GM18517 (cell line): ENCODE measurements around the gene HOXD8.
A peak's percentile ranks its signal among the peaks of the same experiment; 100 is the strongest.

Experiments
- ATAC-seq: cut with Tn5 transposase; IDR thresholded peaks from one replicate; pipeline ENCODE4 v1.9.1; 2021; ENCODE audit warnings: mild to moderate bottlenecking, moderate library complexity; ENCODE audit not compliant: unreplicated experiment

The HOXD8 gene

GRCh38 chr2:176128172-176128981 is 1.1 kb upstream of the HOXD8 start:
- no peak for ATAC-seq

GRCh38 chr2:176129813-176130146 is 275 bp downstream of the HOXD8 start:
- no peak for ATAC-seq

- ATAC-seq: no peak
These were observed 847 bp downstream of the HOXD8 start for GRCh38 chr2:176130147-176130956.

GRCh38 chr2:176130957-176131847 is 1.7 kb downstream of the HOXD8 start:
- ATAC-seq: no peak

- ATAC-seq: no peak
These were observed 2.3 kb downstream of the HOXD8 start for GRCh38 chr2:176131848-176132158.

- ATAC-seq: no peak
These were observed 3.0 kb downstream of the HOXD8 start for GRCh38 chr2:176132205-176133171.

GRCh38 chr2:176133389-176133788 is 3.9 kb downstream of the HOXD8 start:
- ATAC-seq: no peak

GRCh38 chr2:176134035-176134434 is 4.5 kb downstream of the HOXD8 start:
- no peak for ATAC-seq

GRCh38 chr2:176135035-176135440 is 5.5 kb downstream of the HOXD8 start:
- ATAC-seq: no peak

GRCh38 chr2:176136374-176137251 is 7.1 kb downstream of the HOXD8 start:
- ATAC-seq: no peak

GRCh38 chr2:176137252-176137580 is 7.7 kb downstream of the HOXD8 start:
- no peak for ATAC-seq

GRCh38 chr2:176137906-176138305 is 8.4 kb downstream of the HOXD8 start:
- no peak for ATAC-seq

GRCh38 chr2:176138526-176138922 is 9.0 kb downstream of the HOXD8 start:
- no peak for ATAC-seq

GRCh38 chr2:176138923-176139660 is 9.6 kb downstream of the HOXD8 start:
- ATAC-seq: no peak

- ATAC-seq: peak; percentile 14
These were observed 10.4 kb downstream of the HOXD8 start for GRCh38 chr2:176139661-176140512.

GRCh38 chr2:176140513-176141317 is 11.2 kb downstream of the HOXD8 start:
- ATAC-seq: peak; percentile 86

- no peak for ATAC-seq
These were observed 12.8 kb downstream of the HOXD8 start for GRCh38 chr2:176142281-176142680.
